ENCODE results near the gene HOXC5. TPM values are rescaled to one million over a fixed set of nuclear protein-coding genes. Genes with fewer than 3 reads are reported as not detected.
A peak's percentile ranks its signal among the peaks of the same experiment; 100 is the strongest.

The HOXC5 gene
- total RNA-seq, 3 donors from 2014 or later = not detected

DNA sequence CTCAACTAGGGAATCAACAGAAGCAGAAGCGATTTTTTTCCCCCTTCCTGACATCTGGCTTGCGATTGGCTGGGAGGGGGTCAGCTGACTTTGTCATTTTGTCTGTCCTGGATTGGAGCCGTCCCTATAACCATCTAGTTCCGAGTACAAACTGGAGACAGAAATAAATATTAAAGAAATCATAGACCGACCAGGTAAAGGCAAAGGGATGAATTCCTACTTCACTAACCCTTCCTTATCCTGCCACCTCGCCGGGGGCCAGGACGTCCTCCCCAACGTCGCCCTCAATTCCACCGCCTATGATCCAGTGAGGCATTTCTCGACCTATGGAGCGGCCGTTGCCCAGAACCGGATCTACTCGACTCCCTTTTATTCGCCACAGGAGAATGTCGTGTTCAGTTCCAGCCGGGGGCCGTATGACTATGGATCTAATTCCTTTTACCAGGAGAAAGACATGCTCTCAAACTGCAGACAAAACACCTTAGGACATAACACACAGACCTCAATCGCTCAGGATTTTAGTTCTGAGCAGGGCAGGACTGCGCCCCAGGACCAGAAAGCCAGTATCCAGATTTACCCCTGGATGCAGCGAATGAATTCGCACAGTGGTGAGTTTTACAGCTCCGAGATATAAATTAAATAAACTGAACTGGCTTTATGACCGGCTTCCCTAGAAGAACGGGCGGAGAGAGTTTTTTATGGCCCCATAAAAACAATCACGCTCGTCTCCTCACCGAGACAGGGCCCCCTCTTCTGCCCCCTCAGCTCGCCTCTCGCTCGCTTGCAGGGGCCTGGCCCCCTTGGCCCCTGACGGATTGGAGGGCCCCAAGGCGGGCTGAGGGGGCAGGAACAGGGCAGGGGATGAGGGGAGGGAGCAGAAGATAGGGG lies 4.3 kb upstream of the HOXC5 start, which contains the start of gene HOXC6:
TSS of gene HOXC6 (plus strand) at position 127 of the 888 bp plus-strand sequence. CDS start at position 209, 82 bp downstream.
- Histone ChIP-seq H3K4me3 (no peak within 1 kb of the TSS), H3K36me3 (ENCODE audit: low read depth) (no peaks in the 10 kb centered on the region), H3K9me3 (no peaks in the 10 kb centered on the region), H3K4me1 (ENCODE audit: low read depth) (peaks cover 11% of the 10 kb centered on the region)
- DNase-seq (no peak), ATAC-seq (peak; percentile 68)
- intact Hi-C loops (cut with DNase I, micrococcal nuclease) = loop anchor here in 1 of 2 donors (5.0 kb wide), 1 partner anchor 164 kb away; no protein-coding TSS in a partner anchor
- TF ChIP-seq, protein P1, sequence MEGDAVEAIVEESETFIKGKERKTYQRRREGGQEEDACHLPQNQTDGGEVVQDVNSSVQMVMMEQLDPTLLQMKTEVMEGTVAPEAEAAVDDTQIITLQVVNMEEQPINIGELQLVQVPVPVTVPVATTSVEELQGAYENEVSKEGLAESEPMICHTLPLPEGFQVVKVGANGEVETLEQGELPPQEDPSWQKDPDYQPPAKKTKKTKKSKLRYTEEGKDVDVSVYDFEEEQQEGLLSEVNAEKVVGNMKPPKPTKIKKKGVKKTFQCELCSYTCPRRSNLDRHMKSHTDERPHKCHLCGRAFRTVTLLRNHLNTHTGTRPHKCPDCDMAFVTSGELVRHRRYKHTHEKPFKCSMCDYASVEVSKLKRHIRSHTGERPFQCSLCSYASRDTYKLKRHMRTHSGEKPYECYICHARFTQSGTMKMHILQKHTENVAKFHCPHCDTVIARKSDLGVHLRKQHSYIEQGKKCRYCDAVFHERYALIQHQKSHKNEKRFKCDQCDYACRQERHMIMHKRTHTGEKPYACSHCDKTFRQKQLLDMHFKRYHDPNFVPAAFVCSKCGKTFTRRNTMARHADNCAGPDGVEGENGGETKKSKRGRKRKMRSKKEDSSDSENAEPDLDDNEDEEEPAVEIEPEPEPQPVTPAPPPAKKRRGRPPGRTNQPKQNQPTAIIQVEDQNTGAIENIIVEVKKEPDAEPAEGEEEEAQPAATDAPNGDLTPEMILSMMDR (IDR thresholded peaks at IDR 0.05) = no peak

DNA sequence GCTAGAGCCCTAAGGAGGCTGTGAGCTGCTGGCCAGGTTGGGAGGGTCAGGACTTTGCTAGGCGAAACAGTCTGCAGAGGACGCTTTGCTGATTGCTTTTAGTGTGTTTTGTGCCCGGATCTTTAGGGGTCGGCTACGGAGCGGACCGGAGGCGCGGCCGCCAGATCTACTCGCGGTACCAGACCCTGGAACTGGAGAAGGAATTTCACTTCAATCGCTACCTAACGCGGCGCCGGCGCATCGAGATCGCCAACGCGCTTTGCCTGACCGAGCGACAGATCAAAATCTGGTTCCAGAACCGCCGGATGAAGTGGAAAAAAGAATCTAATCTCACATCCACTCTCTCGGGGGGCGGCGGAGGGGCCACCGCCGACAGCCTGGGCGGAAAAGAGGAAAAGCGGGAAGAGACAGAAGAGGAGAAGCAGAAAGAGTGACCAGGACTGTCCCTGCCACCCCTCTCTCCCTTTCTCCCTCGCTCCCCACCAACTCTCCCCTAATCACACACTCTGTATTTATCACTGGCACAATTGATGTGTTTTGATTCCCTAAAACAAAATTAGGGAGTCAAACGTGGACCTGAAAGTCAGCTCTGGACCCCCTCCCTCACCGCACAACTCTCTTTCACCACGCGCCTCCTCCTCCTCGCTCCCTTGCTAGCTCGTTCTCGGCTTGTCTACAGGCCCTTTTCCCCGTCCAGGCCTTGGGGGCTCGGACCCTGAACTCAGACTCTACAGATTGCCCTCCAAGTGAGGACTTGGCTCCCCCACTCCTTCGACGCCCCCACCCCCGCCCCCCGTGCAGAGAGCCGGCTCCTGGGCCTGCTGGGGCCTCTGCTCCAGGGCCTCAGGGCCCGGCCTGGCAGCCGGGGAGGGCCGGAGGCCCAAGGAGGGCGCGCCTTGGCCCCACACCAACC lies 3.1 kb upstream of the HOXC5 start:
- DNase-seq (no peak), ATAC-seq (no peak)
- intact Hi-C loops (cut with DNase I, micrococcal nuclease) = loop anchor here in 1 of 2 donors (5.0 kb wide), 1 partner anchor 163 kb away; no protein-coding TSS in a partner anchor
- Histone ChIP-seq H3K4me3 (no peak overlapping the region), H3K9me3 (no peaks in the 10 kb centered on the region), H3K4me1 (ENCODE audit: low read depth) (peaks cover 14% of the 10 kb centered on the region), H3K36me3 (ENCODE audit: low read depth) (no peaks in the 10 kb centered on the region)
- TF ChIP-seq, protein P1 (IDR thresholded peaks at IDR 0.05) = no peak

DNA sequence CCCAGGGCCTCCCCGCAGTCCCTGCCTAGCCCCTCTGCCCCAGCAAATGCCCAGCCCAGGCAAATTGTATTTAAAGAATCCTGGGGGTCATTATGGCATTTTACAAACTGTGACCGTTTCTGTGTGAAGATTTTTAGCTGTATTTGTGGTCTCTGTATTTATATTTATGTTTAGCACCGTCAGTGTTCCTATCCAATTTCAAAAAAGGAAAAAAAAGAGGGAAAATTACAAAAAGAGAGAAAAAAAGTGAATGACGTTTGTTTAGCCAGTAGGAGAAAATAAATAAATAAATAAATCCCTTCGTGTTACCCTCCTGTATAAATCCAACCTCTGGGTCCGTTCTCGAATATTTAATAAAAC lies 2.4 kb upstream of the HOXC5 start:
- Histone ChIP-seq H3K4me3 (no peak overlapping the region), H3K36me3 (ENCODE audit: low read depth) (no peaks in the 10 kb centered on the region), H3K4me1 (ENCODE audit: low read depth) (peaks cover 14% of the 10 kb centered on the region), H3K9me3 (no peaks in the 10 kb centered on the region)
- intact Hi-C loops (cut with DNase I, micrococcal nuclease) = no loop called here
- ATAC-seq (no peak), DNase-seq (no peak)
- TF ChIP-seq, protein P1 (IDR thresholded peaks at IDR 0.05) = no peak

DNA sequence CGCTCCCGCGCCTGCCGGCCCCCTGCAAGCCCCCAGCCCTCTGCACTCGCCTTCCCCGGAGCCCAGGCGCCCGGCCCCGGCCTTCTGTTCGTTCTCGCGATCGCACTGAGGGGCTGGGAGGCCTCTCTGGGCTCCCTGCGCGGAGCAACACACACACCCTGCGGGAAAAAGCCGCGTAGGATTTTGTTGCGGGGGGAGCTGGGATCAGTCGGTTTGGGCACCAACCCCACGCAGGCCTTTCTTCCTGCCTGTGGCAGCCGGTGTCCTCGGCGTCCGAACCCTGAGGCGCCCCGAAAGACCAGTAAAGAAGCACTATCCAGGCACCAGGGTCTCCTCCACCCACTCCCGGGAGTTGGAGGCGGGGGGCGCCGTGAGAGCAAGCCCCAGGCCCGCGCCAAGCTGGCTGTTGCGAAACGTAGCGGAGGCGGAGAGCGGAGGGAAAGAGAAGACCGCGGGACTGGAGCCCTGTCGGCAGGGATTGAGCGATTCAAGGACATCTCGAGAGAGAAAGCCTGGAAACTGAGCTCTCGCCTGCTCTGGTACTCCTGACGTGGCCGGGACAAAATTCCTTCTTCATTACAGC lies 1.9 kb upstream of the HOXC5 start:
- H3K4me1 ChIP-seq (ENCODE audit: low read depth) = peaks cover 14% of the 10 kb centered on the region
- intact Hi-C loops (cut with DNase I, micrococcal nuclease) = no loop called here
- DNase-seq = no peak

DNA sequence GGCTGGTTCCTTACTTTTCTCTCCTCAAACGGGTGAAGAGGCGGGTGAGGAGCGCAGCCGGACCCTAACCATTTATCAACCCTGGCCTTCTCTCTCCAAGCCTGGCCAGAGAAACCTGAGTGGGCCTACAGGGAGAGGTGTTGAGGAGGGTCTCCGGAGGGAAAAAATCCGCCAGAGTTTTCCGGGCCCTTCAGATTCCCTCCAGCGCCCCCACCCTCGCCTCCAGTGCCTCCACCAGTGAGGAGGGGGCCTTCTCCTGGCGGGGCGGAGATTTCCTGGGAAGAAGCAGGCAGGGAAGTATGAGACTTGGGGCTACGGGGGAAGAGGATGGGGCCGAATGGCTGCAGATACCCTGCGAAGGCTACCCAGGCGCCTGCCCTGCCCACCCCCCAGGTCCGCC lies 1.4 kb upstream of the HOXC5 start:
- TF ChIP-seq, protein P1 (IDR thresholded peaks at IDR 0.05) = no peak
- no peak overlapping the region for H3K4me3 ChIP-seq
- intact Hi-C loops (cut with DNase I, micrococcal nuclease) = no loop called here

More for the DNA sequence above, 1.9 kb upstream of the HOXC5 start:
- no peaks in the 10 kb centered on the region for H3K36me3 ChIP-seq (ENCODE audit: low read depth)
- no peak overlapping the region for H3K4me3 ChIP-seq
- H3K9me3 ChIP-seq = no peaks in the 10 kb centered on the region
- no peak for ATAC-seq
- TF ChIP-seq, protein P1 (IDR thresholded peaks at IDR 0.05) = no peak

More for the DNA sequence above, 1.4 kb upstream of the HOXC5 start:
- ATAC-seq = no peak
- no peak for DNase-seq
- Histone ChIP-seq H3K9me3 (no peaks in the 10 kb centered on the region), H3K4me1 (ENCODE audit: low read depth) (peaks cover 10% of the 10 kb centered on the region), H3K36me3 (ENCODE audit: low read depth) (no peaks in the 10 kb centered on the region)

Measured in mucosa of descending colon (tissue), 3 donors.